ENCODE results near the gene ORMDL1.
"Not testable (repeated sequence)": the region's sequence is repeated elsewhere in the genome, so short reads cannot be mapped to it uniquely, and the experiment has no call there.

The ORMDL1 gene

DNA sequence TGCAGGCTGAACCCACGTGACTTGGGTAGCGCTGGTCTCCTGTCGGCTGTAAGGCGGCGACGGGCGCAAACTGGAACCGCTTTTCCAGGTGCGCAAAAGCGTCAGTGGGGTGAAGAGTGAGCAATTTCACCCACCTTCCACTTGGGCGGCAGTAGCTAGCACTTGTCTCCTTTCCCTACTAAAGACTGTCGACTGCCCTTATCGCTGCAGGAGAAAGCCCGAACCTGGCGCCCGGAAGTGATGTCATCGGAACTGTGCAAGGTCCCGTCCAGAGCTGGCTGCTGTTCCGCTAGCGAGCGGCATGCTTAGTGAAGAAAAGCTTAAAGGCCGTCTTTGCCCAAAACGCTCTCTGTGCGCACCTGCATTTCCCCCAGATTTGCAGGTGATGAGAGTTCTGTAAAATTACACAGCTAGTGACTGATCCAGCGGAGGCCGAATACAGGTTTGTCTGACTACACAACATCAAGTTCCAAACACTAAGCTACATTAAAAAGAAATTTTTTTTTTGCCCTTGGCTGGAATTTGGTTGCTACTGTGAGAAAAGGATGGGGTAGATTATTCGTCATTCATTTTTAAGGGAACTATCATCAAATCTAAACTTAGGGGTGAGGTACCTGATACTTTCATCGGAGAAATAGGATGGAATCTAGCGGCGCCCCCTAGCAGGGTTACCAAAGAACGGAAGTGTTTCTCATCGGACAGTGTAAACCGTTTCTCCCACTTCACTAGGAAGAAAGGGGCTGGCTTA, 21.4 kb downstream of the ORMDL1 start, which contains the start of gene OSGEPL1:
Gene OSGEPL1 (minus strand): TSS at position 242 of the 748 bp plus-strand sequence. CDS start 1,152 bp downstream, outside the sequence.
- H3K36me3 ChIP-seq (ENCODE audit: insufficient read depth, low read length) = peaks cover 15% of the 10 kb centered on the region; the same call in 1 of the 2 replicates
- H3K27ac ChIP-seq (ENCODE audit: low read length) = peak within 1 kb of the TSS; percentile 90
- DNase-seq (peak; percentile 94), ATAC-seq (ENCODE audit: insufficient read depth, low read depth) (peak; percentile 93)
- peak within 1 kb of the TSS; percentile 75 for H3K9ac ChIP-seq (ENCODE audit: low read depth, low read length)
- peaks cover 24% of the 10 kb centered on the region for H3K4me1 ChIP-seq (ENCODE audit: insufficient read depth, low read length)
- peaks cover 21% of the 10 kb centered on the region for H3K79me2 ChIP-seq (ENCODE audit: insufficient read depth, low read length)
- peak within 1 kb of the TSS; percentile 69 for H3K4me2 ChIP-seq (ENCODE audit: insufficient read depth, low read length)
- H2AFZ ChIP-seq (ENCODE audit: low read depth, low read length) = peak within 1 kb of the TSS; percentile 93
- H3K9me3 ChIP-seq (ENCODE audit: insufficient read depth, low read length, severe bottlenecking) = no peaks in the 10 kb centered on the region
- peak within 1 kb of the TSS; percentile 70 to 74 for H3K4me3 ChIP-seq (ENCODE audit: low read depth in 1 of 2, low read length in 2 of 2)
- no peaks in the 10 kb centered on the region for H4K20me1 ChIP-seq (ENCODE audit: insufficient read depth, low read length)
- TF ChIP-seq EZH2 (IDR thresholded peaks at IDR 0.05; ENCODE audit: borderline replicate concordance, low read depth, low read length, severe bottlenecking) = no peak
- TF ChIP-seq, protein P1, sequence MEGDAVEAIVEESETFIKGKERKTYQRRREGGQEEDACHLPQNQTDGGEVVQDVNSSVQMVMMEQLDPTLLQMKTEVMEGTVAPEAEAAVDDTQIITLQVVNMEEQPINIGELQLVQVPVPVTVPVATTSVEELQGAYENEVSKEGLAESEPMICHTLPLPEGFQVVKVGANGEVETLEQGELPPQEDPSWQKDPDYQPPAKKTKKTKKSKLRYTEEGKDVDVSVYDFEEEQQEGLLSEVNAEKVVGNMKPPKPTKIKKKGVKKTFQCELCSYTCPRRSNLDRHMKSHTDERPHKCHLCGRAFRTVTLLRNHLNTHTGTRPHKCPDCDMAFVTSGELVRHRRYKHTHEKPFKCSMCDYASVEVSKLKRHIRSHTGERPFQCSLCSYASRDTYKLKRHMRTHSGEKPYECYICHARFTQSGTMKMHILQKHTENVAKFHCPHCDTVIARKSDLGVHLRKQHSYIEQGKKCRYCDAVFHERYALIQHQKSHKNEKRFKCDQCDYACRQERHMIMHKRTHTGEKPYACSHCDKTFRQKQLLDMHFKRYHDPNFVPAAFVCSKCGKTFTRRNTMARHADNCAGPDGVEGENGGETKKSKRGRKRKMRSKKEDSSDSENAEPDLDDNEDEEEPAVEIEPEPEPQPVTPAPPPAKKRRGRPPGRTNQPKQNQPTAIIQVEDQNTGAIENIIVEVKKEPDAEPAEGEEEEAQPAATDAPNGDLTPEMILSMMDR (IDR thresholded peaks at IDR 0.05; ENCODE audit: borderline replicate concordance, extremely low read depth, low read length, poor library complexity, severe bottlenecking) = peak; percentile 71
- no peaks in the 10 kb centered on the region for H3K27me3 ChIP-seq (ENCODE audit: insufficient read depth, low read length, poor library complexity)

DNA sequence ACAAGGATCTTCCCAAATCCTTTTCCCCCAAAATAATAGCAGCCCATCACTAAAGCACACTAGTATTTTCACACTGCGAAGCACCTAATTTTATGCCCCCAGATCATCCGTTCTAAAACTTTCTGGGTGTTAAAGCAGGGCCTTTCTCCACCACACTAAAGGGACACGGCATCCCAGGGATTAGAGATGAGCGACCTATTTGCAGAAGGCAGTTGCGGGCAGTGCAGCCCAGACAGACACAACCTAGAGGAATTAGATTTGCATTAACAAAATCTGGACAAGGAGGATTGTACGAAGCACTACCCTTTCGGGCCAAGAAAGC, 21.9 kb downstream of the ORMDL1 start:
- DNase-seq (no peak), ATAC-seq (ENCODE audit: insufficient read depth, low read depth) (peak; percentile 44; the same call in 2 of the 3 replicates)
- Histone ChIP-seq H3K27me3 (ENCODE audit: insufficient read depth, low read length, poor library complexity) (no peaks in the 10 kb centered on the region), H2AFZ (ENCODE audit: low read depth, low read length) (peak overlapping the region; percentile 93), H3K27ac (ENCODE audit: low read length) (peak overlapping the region; percentile 90), H3K4me3 (ENCODE audit: low read depth in 1 of 2, low read length in 2 of 2) (peak overlapping the region; percentile 70 to 74), H3K36me3 (ENCODE audit: insufficient read depth, low read length) (peaks cover 11% of the 10 kb centered on the region; the same call in 1 of the 2 replicates), H3K79me2 (ENCODE audit: insufficient read depth, low read length) (peaks cover 21% of the 10 kb centered on the region), H3K9me3 (ENCODE audit: insufficient read depth, low read length, severe bottlenecking) (no peaks in the 10 kb centered on the region), H4K20me1 (ENCODE audit: insufficient read depth, low read length) (no peaks in the 10 kb centered on the region), H3K9ac (ENCODE audit: low read depth, low read length) (peak overlapping the region; percentile 75), H3K4me2 (ENCODE audit: insufficient read depth, low read length) (peak overlapping the region; percentile 69), H3K4me1 (ENCODE audit: insufficient read depth, low read length) (peaks cover 24% of the 10 kb centered on the region)
- no peak for TF ChIP-seq EZH2 (IDR thresholded peaks at IDR 0.05; ENCODE audit: borderline replicate concordance, low read depth, low read length, severe bottlenecking)
- TF ChIP-seq, protein P1 (IDR thresholded peaks at IDR 0.05; ENCODE audit: borderline replicate concordance, extremely low read depth, low read length, poor library complexity, severe bottlenecking) = no peak

DNA sequence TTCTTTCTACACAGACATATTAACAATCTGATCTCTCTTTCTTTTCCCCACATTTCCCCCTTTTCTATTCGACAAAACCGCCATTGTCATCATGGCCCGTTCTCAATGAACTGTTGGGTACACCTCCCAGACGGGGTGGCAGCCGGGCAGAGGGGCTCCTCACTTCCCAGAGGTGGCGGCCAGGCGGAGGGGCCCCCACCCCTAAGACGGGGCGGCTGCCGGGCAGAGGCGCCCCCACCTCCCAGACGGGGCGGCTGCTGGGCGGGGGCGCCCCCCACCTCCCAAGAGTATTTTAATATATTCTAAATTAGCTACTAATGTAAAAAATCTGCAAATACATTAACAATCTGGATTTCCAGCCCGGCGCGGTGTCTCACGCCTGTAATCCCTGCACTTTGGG, 24.0 kb downstream of the ORMDL1 start:
- H4K20me1 ChIP-seq (ENCODE audit: insufficient read depth, low read length); H3K27ac ChIP-seq (ENCODE audit: low read length); H3K9ac ChIP-seq (ENCODE audit: low read depth, low read length); H2AFZ ChIP-seq (ENCODE audit: low read depth, low read length); H3K4me3 ChIP-seq (ENCODE audit: low read depth in 1 of 2, low read length in 2 of 2); ATAC-seq (ENCODE audit: insufficient read depth, low read depth); H3K27me3 ChIP-seq (ENCODE audit: insufficient read depth, low read length, poor library complexity); H3K4me2 ChIP-seq (ENCODE audit: insufficient read depth, low read length); DNase-seq; H3K36me3 ChIP-seq (ENCODE audit: insufficient read depth, low read length); H3K9me3 ChIP-seq (ENCODE audit: insufficient read depth, low read length, severe bottlenecking): not testable (repeated sequence)
- Histone ChIP-seq H3K79me2 (ENCODE audit: insufficient read depth, low read length) (peaks cover 21% of the 10 kb centered on the region), H3K4me1 (ENCODE audit: insufficient read depth, low read length) (peaks cover 24% of the 10 kb centered on the region)

DNA sequence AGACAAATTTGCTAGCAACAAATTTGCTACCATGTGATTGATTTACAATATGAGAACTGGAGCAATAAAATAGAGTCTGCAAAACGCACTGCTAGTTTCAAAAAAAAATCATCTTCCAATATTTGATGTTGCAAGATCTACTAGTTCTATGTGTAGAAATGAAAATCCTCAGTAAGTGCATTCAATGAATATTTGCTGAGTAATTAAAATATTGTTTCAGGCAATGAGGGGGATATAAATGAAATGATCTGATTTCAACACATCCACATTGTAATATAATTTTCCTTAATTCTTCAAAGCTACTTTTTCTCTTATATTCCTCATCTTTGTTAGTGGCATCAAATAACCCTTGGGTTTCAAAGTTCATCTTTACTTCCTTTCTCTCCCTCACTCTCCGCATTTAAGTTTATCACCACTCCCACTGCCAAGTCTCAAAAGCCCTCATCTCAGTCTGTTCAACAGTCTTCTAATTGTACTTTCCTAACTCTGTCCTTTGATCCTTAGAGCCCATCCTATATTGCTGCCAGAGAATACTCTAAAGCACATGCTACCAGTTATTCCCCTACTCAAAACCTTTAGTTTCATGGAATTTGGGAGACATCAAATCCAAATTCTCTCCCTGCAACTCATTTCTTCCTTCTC, 27.7 kb downstream of the ORMDL1 start:
- Histone ChIP-seq H3K9ac (ENCODE audit: low read depth, low read length) (no peak overlapping the region), H2AFZ (ENCODE audit: low read depth, low read length) (no peak overlapping the region), H3K27me3 (ENCODE audit: insufficient read depth, low read length, poor library complexity) (no peaks in the 10 kb centered on the region), H3K4me1 (ENCODE audit: insufficient read depth, low read length) (peaks cover 6% of the 10 kb centered on the region), H3K27ac (ENCODE audit: low read length) (no peak overlapping the region), H3K4me3 (ENCODE audit: low read depth in 1 of 2, low read length in 2 of 2) (no peak overlapping the region), H3K4me2 (ENCODE audit: insufficient read depth, low read length) (no peak overlapping the region), H3K9me3 (ENCODE audit: insufficient read depth, low read length, severe bottlenecking) (no peaks in the 10 kb centered on the region), H4K20me1 (ENCODE audit: insufficient read depth, low read length) (no peaks in the 10 kb centered on the region), H3K36me3 (ENCODE audit: insufficient read depth, low read length) (peaks cover 33% of the 10 kb centered on the region), H3K79me2 (ENCODE audit: insufficient read depth, low read length) (peaks cover 5% of the 10 kb centered on the region; the same call in 1 of the 2 replicates)
- DNase-seq (no peak), ATAC-seq (ENCODE audit: insufficient read depth, low read depth) (no peak)
- no peak for TF ChIP-seq EZH2 (IDR thresholded peaks at IDR 0.05; ENCODE audit: borderline replicate concordance, low read depth, low read length, severe bottlenecking)
- TF ChIP-seq, protein P1 (IDR thresholded peaks at IDR 0.05; ENCODE audit: borderline replicate concordance, extremely low read depth, low read length, poor library complexity, severe bottlenecking) = no peak
